Measurements from ENCODE around the gene KDELR3. TPM values are rescaled to one million over a fixed set of nuclear protein-coding genes. Genes with fewer than 3 reads are reported as not detected.

The KDELR3 gene
- total RNA-seq, 4 donors from 2014 or later, result 3.5 to 12.9 (median 7.0) TPM

DNA sequence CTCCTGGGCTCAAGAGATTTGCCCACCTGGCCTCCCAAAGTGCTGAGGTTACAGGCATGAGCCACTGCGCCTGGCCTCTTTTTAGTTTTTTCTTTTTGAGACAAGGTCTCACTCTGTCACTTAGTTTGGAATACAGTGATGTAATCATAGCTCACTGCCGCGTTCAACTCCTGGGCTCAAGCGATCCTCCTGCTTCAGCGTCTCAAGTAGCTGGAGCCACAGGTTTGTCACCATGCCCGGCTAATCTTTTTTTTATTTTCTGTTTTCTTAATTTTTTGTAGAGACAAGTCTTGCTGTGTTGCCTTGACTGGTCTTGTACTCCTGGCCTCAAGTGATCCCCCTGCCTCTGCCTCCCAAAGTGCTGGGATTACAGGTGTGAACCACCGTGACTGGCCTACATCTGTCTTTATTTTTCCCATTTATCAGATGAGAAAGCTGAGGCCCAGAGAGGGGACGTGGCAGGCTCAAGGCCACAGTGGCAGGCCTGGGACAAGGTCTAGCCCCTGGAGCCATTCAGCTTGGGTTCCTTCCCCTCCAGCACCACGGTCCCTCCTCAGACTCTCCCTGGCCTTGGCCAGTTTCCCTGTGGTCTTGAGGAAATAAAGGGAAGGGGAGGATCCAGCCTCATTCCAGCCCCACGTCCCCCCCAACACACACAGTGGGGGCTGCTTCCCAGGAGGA is 2.8 kb upstream of the KDELR3 start:
- Histone ChIP-seq H3K27me3 (peaks cover 0 to 19% (median 0%) of the 10 kb centered on the region in 4 donors), H3K27ac (replicated peaks in 1 of 4) (no peak overlapping the region), H3K4me1 (peaks cover 30 to 40% (median 31%) of the 10 kb centered on the region in 4 donors), H3K9me3 (no peaks in the 10 kb centered on the region), H3K36me3 (no peaks in the 10 kb centered on the region), H3K4me3 (no peak overlapping the region)
- intact Hi-C loops (cut with DNase I), result no loop called here
- TF ChIP-seq, protein P1, sequence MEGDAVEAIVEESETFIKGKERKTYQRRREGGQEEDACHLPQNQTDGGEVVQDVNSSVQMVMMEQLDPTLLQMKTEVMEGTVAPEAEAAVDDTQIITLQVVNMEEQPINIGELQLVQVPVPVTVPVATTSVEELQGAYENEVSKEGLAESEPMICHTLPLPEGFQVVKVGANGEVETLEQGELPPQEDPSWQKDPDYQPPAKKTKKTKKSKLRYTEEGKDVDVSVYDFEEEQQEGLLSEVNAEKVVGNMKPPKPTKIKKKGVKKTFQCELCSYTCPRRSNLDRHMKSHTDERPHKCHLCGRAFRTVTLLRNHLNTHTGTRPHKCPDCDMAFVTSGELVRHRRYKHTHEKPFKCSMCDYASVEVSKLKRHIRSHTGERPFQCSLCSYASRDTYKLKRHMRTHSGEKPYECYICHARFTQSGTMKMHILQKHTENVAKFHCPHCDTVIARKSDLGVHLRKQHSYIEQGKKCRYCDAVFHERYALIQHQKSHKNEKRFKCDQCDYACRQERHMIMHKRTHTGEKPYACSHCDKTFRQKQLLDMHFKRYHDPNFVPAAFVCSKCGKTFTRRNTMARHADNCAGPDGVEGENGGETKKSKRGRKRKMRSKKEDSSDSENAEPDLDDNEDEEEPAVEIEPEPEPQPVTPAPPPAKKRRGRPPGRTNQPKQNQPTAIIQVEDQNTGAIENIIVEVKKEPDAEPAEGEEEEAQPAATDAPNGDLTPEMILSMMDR (IDR thresholded peaks at IDR 0.05), result no peak
- TF ChIP-seq POLR2AphosphoS5 (IDR thresholded peaks at IDR 0.05) (no peak), EP300 (IDR thresholded peaks at IDR 0.05) (no peak)
- DNase-seq (ENCODE audit: extremely low spot score), result no peak
- 91% methylated on average over 10 of the region's 10 CpGs for WGBS

DNA sequence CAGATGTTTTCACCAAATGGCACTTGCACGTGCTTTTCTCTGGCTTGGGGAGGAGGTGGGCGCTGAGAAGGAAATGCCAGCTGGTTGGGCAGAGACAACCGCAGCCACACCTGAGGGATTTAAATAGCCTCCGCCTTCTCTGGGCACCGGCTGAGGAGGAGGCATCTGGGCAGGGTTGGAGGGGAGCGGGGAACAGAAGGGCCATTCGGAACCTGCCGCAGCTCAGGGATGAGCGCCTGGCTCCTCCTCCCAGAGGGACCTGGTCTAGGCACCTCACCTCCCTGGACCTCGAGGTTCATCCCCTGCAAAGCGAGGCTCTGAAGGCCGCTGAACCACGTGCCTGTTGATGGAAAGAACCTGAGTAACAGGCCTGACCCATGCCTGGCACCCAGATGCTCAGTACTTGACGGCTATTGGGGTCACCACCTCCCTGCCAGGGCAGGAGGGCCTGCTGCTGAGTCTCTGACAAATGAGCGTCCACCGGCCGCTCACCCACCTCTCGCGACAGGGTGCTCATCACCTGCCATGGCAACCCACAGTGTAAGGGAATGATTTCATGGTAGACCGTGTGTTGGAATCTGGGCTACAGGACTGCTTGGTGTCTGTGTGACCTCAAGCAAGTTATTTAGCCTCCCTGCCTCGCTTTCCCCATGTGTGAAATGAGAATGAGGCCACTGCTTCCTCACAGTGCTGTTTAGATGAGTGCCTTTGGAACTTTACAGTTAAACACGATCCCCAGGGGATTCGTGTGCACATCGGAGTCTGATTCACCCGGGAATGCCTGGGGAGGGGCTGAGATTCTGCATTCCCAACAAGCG is 2.0 kb upstream of the KDELR3 start:
- 81% methylated on average over 17 of the region's 26 CpGs for WGBS
- intact Hi-C loops (cut with DNase I), result no loop called here

DNA sequence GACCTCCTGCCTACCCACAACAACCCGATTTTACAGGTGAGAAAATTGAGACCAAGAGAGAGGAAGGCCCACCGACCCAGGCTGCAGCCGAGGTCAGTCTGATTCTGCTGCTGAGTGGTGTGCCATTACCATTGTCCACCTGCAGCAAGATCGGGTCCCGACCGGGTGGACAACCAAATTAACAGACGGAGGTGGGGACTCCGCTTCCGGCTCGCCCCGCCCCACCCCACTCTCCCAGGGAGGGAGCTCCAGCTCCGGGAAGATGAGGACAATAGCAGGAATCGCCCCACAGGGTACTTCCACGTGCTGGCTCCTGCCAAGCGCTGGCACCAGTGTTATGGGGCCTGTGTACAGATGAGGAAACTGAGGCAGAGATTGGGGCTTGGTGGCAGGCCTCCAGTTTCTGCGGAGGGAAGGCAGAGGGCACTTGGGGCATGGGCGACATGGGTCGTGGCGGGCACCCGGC is 425 bp upstream of the KDELR3 start:
- H3K36me3 ChIP-seq, result no peaks in the 10 kb centered on the region
- peak overlapping the region; percentile 58 to 75 (median 62) for H3K4me3 ChIP-seq
- TF ChIP-seq, protein P1 (IDR thresholded peaks at IDR 0.05), result no peak
- no peak for TF ChIP-seq POLR2A (IDR thresholded peaks at IDR 0.05; ENCODE audit: low read depth)
- TF ChIP-seq EP300 (IDR thresholded peaks at IDR 0.05), result no peak
- TF ChIP-seq POLR2AphosphoS5 (IDR thresholded peaks at IDR 0.05), result no peak
- intact Hi-C loops (cut with DNase I), result no loop called here
- no peak for DNase-seq (ENCODE audit: extremely low spot score)
- 19% methylated on average over 19 of the region's 20 CpGs for WGBS
- peaks cover 0 to 14% (median 0%) of the 10 kb centered on the region in 4 donors for H3K27me3 ChIP-seq
- H3K9me3 ChIP-seq, result no peaks in the 10 kb centered on the region
- peaks cover 17 to 25% (median 19%) of the 10 kb centered on the region in 4 donors for H3K4me1 ChIP-seq
- peak overlapping the region; percentile 36 to 63 (median 61) for H3K27ac ChIP-seq (replicated peaks in 1 of 4)

More for the DNA sequence above, 2.0 kb upstream of the KDELR3 start:
- peaks cover 0 to 16% (median 0%) of the 10 kb centered on the region in 4 donors for H3K27me3 ChIP-seq
- H3K27ac ChIP-seq (replicated peaks in 1 of 4), result no peak overlapping the region
- H3K36me3 ChIP-seq, result no peaks in the 10 kb centered on the region
- H3K9me3 ChIP-seq, result no peaks in the 10 kb centered on the region
- no peak for TF ChIP-seq POLR2AphosphoS5 (IDR thresholded peaks at IDR 0.05)
- TF ChIP-seq POLR2A (IDR thresholded peaks at IDR 0.05; ENCODE audit: low read depth), result no peak
- TF ChIP-seq, protein P1 (IDR thresholded peaks at IDR 0.05), result no peak
- TF ChIP-seq EP300 (IDR thresholded peaks at IDR 0.05), result no peak
- peaks cover 30 to 40% (median 31%) of the 10 kb centered on the region in 4 donors for H3K4me1 ChIP-seq
- no peak for DNase-seq (ENCODE audit: extremely low spot score)
- H3K4me3 ChIP-seq, result no peak overlapping the region

DNA sequence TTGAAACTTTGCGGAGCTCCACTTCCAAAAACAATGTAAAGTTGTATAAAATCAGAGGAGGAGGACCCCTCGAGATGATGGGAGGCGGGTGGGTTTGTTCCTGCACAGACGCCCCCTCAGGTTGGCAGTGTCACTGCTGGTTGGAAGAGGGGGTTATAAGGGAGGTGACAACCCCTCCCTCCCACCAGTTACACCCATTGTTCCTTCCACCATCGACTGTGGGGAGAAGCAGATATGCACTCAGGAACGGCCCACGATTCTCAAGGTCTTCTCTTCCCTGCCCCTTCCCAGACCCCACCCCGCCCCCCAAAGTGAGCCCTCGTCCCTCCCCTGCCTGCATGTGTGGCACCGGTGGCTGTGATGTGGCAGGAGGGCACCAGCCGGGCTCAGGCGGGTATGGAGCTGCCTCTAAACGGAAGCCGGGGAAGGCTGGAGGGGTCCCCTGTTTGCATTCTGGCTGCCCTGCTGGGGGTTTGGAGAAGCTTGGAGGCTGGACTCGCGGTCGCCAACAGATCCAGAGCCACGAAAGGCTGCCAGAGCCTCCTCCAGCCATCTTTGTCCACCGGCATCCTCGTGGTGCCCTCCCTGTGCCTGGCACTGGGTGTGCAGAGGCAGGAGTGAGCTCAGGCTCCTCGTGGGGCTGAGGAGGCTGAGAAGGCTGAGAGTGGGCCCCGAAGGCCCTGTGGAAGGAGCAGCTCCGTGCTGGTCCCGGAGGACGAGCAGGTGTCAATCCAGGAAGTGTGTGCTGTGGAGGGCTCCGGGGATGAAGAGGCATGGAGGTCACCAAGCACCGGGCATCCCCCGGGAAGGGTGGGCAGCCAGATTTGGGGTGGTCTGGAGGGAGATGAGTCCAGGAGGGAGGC is 778 bp downstream of the KDELR3 start:
- Histone ChIP-seq H3K27ac (replicated peaks in 1 of 4) (peak overlapping the region; percentile 5 to 63 (median 61)), H3K36me3 (no peaks in the 10 kb centered on the region), H3K4me3 (peak overlapping the region; percentile 58 to 75 (median 62)), H3K9me3 (no peaks in the 10 kb centered on the region), H3K27me3 (peaks cover 0 to 3% (median 0%) of the 10 kb centered on the region in 4 donors), H3K4me1 (peaks cover 16 to 25% (median 17%) of the 10 kb centered on the region in 4 donors)
- DNase-seq (ENCODE audit: extremely low spot score), result no peak
- intact Hi-C loops (cut with DNase I), result no loop called here
- TF ChIP-seq POLR2A (IDR thresholded peaks at IDR 0.05; ENCODE audit: low read depth) (no peak), POLR2AphosphoS5 (IDR thresholded peaks at IDR 0.05) (no peak), EP300 (IDR thresholded peaks at IDR 0.05) (no peak)
- TF ChIP-seq, protein P1 (IDR thresholded peaks at IDR 0.05), result no peak
- WGBS, result 51% methylated on average over 14 of the region's 28 CpGs

Measured in esophagus muscularis mucosa (tissue), 4 donors.